Spleen (tissue), 7 donors: ENCODE results near the gene SLC35F3.

Experiments
- POLR2A ChIP-seq, 3 donors: fragments of 450-650 bp; IDR thresholded peaks; one replicate each; pipeline ENCODE4 v1.5.1; 2017; ENCODE audit warnings: antibody characterized with exemption in 3 of 3, mild to moderate bottlenecking in 1 of 3
- POLR2AphosphoS5 ChIP-seq, 3 donors: sonication (generic); formaldehyde crosslinking; IDR thresholded peaks; one replicate each; pipeline ENCODE4 v1.5.1; 2017; ENCODE audit warnings: antibody characterized with exemption in 3 of 3
- TF ChIP-seq, protein P1 (sequence below), 11 experiments: fragments of 200-600 bp in 7 of 11; fragments of 450-650 bp in 4 of 11; sonication (generic) in 4 of 11; IDR thresholded peaks in 8 of 11; conservative IDR thresholded peaks in 3 of 11; 1 replicate in 7 of 11; 2 replicates in 4 of 11; pipeline versions ENCODE4 v1.4.0 to v1.8.0; 2016 to 2021; ENCODE audit warnings: antibody characterized with exemption in 11 of 11, inconsistent platforms in 4 of 11, mild to moderate bottlenecking in 1 of 11
- donor health status: DM: no; HTN: no; CAD: no; lungs with moderate emphysema.
- donor health status: DM: no; HTN: no; CAD: no.
- donor health status: DM: no; HTN: no; CAD: no.

DNA sequence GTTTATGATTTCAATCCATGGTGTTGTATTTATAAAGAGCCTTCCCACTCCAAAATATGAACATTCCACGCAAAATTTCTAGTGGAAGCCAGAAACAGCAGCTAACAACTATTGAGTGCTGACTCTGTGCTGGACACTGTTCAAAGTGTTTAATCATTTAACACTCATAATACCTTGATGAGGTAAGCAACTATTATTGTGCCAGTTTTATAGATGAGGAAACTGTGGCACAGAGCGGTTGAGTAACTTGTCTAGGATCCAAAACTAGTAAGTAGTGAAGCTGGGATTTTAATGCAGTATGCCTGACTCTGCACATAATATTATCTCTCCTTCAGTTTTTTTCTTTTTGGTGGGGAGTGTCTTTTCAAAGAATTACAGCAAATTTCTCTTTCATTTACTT, 228.3 kb downstream of the SLC35F3 start:
- TF ChIP-seq, protein P1, sequence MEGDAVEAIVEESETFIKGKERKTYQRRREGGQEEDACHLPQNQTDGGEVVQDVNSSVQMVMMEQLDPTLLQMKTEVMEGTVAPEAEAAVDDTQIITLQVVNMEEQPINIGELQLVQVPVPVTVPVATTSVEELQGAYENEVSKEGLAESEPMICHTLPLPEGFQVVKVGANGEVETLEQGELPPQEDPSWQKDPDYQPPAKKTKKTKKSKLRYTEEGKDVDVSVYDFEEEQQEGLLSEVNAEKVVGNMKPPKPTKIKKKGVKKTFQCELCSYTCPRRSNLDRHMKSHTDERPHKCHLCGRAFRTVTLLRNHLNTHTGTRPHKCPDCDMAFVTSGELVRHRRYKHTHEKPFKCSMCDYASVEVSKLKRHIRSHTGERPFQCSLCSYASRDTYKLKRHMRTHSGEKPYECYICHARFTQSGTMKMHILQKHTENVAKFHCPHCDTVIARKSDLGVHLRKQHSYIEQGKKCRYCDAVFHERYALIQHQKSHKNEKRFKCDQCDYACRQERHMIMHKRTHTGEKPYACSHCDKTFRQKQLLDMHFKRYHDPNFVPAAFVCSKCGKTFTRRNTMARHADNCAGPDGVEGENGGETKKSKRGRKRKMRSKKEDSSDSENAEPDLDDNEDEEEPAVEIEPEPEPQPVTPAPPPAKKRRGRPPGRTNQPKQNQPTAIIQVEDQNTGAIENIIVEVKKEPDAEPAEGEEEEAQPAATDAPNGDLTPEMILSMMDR (IDR thresholded peaks at IDR 0.05 in 8 of 11, conservative IDR thresholded peaks at IDR 0.05 in 3 of 11), result no peak
- no peak for TF ChIP-seq POLR2AphosphoS5 (IDR thresholded peaks at IDR 0.05)
- TF ChIP-seq POLR2A (IDR thresholded peaks at IDR 0.05), result no peak
